HG03045 (cell line): ENCODE measurements around the gene ASB2.

Experiments
- ATAC-seq: cut with Tn5 transposase; IDR thresholded peaks from one replicate; pipeline ENCODE4 v1.9.1; 2021; ENCODE audit warnings: mild to moderate bottlenecking, moderate library complexity; ENCODE audit not compliant: unreplicated experiment

ASB2 gene

DNA sequence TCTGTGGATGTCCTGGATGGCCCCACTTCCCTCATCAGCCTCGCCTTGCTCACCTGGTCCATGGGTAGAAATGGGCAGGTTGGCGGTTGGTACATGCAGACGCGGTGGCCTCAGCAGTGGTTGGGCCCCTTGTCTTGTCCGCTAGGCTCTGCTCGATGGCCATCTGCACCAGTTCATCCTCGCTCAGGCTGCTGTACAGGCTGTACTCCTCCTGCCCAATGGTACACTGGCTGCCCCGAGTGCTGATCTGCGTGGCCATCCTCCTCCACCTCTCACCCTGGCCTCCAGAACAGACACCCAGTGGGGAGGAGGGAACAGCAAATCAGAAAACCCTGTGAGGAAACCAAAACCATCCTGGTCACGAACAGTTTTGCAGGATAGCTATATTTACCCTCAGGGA is 12.1 kb downstream of the ASB2 start:
- ATAC-seq = no peak

DNA sequence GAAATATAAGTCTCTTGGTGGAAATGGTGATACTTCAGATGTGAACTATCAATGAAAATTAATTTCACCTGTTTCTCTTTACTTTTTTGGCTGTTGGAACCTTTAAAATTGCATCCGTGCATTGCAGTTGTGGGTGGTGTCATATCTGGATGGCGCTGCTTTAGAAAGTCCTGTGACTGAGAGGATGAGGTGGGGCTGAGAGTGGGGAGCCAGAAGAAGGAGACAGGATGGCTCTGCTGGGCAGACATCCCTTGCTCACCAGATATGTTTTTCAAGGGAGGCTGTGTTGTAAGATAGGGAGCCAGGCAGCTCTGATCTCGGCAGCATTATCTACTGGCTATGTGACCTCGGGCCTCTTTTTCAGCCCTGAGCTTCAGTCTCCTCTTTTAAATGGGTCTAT is 12.7 kb downstream of the ASB2 start:
- ATAC-seq = no peak

DNA sequence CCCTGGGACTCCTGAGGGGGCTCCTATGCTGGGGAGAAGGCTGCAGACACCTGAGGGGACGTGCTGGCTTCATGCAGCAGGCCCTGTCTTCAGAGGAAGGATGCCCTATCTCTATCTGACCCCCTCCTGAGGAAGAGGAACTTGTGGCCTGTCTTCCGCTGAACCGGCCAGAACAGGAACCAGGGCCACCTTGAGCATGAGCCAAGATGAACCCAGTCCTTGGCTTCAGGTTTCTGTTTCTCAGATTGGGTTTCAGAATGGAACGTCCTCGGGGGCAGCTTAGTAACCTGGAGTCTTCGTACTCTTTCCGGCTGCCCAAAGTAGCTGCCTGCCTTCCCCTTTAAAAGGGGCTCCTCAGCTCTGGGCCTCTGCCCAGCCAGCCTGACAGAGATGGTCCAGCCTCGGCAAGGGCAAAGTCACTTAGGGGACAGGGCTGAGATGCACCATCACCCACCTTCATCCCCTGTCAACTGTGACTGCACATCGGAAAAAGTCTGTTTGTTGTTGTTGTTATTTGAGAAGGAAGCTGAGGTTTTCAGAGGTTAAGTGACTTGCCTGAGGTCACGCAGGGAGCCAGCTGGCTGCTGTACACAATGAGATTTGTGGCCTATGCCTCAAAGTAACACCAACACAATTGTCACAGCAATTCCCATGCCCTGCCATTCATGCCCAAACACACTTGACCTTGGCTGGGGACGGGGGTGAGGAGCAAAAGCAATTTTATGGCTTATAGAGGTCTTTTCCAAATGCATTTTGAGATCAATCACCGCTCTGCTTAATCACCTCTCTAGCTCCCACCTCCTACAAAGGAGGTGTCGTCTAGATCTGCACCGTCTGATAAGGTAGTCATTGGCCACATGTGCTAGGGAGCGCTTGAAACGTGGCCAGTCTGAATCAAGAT is 13.4 kb downstream of the ASB2 start:
- ATAC-seq = peak; percentile 40

DNA sequence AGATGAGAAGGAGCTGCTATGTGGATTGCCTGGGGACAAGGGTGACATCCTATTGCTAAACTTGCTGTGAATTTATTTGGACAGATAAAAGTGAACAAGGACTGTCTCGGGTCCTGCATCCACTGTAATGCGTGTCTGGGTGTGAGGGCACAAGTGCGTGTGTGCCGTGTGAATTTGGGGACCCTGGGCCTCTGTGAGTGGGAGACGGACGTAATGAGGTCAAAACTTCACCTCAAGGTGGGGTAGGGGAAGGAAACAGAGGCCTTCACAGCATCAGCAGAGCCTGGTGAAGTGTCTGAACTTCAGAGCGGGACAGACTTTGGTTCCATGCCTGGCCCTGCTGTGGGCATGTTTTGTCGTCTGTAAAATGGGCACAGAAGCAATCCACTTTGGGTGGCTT is 14.8 kb downstream of the ASB2 start:
- no peak for ATAC-seq

DNA sequence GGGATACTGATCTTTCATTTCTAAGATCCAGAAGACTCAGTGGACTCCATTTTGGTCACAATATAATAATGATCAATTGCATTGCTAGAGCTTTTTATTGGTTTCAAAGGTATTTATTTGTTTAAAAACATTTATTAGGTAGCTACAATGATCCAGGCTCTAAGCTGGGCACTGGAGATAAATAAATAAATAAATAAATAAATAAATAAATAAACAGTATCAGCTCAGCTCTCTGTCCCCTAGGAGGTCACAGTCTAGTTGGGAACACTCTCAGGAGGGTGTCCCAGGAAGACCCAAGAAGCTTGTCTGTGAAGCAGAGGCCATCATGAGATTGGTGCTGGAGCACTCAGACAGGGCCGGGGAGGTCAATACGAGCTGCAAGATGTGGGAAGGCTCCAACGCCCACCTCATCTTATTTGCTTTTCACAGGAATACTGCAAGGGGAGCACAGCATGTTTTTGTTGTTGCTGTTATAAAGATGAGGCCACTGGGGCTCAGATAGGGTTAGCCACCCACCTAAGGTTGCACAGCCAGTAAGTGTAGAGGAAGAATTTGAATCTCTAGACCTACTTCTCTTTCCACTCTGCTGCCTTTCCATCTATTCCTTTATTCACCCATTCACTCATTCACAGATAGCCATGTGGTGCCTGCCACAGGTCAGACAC is 15.5 kb downstream of the ASB2 start:
- no peak for ATAC-seq

DNA sequence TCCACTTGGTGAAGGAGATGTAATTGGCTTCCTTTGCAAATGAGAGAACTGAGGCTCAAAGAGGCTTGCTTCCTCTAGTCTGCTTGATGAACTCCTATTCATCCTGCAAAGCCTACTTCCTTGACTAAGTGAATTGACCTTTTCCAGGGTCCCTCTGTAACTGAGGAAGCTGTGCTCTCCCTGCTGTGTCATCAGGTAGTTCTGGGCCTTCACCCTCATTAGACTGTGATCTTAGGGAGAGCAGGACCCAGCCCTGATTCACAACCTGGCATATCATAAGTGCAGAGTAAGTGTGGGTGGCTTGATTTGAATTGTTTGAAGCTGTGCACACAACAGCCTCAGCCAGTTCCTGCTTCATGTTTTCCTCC is 16.3 kb downstream of the ASB2 start:
- no peak for ATAC-seq

DNA sequence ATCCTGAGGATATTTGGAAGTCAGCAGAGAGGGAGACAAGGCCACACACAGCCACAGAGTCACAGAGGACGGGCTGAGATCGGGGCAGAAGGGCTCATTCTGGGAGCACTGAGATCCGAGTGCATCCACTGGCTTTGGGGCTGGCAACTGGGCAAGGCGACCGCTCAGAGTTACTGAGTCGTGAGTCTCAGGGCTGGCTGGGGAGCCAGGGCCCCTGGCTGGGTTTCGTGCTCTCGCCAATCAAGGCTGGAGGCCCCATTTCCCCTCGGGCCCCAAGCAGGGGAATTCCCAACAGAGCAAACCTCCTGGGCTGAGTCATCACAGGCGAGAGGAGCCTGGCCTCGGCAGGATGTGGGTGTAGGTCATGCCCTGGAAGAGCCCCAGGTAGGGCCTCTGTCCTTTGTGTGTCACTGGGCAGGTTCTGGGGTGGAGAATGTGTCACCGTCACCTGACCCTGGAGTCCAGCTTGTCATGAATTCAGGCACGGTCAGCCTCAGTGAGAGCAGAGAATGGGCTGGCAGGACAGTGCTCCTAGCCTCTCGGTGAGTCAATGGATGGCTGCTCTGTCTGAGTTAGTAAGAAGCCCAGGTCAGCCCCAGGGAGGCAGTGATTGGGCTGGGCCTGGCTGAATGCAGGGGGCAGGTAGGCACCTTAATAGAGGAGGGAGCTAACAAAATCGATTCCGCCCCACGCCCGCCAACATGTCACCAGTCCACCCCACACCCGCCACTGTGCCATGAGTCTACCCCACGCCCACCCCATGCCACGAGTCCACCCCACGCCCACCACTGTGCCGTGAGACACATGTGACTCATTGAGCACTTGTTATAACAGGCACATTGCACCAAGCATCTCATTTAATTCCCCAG is 16.9 kb downstream of the ASB2 start:
- ATAC-seq = peak; percentile 65

DNA sequence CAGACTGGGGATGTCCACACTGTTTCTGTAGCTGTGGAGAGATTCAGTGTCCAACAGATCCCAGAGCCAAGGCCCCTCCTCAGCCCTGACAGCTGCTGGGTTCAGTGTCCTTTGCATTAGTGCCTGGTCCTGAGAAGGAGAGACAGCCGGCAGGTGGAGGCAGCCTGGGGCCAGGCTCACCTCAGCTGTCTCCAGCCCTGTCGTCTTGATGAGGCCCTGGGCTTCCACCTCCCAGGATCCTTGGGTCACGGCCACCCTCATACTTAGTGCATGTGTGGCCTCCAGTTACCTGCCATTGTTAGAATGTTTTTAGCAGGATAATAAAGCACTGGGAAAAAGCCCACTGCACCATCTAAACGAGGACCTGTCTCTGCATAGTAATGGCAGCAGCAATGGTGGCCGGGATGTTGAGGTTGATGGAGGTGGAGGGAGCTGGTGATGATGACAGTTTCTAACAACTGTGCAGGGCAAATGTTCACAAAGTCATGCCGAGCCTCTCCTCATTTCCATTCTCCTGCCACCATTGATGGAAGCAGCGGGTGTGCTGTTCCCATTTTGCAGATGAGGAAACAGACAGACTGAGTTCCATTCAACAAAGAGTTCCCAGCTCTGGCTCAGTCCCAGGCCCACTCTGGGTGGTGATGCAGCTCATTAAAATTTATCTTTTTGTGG is 17.7 kb downstream of the ASB2 start:
- no peak for ATAC-seq

DNA sequence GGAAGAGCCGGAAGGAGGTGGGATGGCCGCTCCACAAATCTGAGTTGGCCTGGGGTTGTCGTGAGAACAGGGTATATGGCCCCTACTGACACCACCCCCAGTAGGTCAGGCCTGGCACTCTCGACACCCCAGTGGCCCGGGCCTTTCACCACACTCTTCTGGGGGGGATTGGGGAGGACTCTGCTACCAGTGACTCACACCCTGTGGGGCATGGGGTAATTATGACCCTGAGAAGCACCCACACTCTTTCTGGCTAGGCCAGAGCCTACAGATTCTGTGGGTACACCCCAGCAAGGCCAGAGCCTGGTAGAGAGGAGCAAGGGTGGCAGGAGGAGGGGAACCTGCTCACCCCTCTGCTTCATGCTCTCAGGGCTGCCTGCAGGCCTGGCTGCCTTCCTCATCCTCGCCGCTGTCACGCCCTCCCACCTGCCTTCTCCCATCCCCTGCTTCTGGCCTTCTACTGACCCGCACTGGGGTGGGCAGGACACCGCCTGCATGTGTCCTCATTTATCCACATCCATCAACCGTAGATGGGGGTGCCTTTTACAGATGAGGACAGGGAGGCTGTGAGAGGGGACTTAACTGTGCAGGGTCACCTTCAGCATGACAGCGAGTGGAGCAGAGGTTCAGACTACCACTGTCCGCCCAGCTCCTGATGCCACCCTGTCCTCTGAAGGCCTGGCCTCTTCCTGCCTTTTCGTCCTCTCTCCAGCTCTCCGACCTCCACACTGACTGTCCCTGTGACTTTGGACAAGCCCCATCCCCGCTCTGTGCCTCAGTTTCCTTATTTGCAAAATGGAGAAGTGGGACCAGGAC is 18.4 kb downstream of the ASB2 start:
- ATAC-seq = no peak

DNA sequence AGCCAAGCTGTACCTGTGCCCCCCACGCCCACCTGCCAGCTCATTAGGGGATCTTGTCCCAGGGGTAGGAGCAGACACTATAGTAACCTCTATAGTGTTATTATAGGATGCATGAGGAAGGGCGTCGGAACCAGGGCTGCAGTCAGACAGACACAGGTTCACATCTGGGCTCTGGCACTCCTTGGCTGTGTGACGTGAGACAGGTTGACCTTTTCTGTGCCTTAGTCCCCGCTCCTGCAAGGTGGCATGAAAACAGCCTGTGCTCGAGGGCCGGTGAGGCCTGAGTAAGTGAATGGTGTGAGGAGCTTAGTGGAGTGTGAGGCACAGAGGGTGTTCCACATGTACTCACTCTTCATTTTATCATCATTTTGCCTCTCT is 19.0 kb downstream of the ASB2 start:
- no peak for ATAC-seq

DNA sequence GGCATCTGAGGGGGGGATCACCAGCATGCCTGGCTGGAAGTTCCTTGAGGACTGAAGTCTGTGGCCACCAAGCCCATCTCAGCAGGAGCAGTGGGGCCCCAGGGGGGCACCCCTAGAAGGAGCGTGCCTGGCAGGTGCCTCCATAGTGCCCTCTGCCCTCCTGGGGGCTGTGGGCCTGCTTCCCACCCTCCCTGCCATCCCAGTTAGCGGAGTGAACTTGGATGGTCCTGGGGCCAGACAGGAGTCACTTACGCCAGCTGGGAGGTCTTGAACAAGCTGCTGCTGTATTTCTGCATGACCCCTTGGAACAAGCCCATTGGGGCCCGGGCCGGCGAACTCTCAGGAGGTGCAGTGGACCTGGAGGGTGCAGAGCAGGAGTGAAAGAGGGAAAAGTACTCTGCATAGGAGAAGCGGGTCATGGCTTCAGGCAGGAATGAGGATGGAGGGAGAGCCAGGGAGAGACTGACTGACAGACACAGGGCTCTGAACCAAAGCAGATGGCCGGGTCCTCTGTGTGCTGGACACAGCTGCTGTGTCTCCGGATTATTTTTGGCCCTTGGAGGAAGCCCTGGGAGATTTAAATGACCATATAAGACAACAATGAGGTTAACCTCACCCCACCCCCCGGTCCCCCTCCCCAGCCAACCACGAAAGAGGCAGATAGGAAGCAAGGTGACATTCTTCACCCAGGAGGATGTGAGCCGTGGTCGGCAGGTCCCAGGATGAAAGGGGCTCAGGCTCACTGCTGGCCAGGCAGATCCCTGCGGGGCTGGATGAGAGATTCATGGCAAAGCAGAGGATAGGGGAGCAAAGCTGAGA is 19.6 kb downstream of the ASB2 start:
- ATAC-seq = no peak

DNA sequence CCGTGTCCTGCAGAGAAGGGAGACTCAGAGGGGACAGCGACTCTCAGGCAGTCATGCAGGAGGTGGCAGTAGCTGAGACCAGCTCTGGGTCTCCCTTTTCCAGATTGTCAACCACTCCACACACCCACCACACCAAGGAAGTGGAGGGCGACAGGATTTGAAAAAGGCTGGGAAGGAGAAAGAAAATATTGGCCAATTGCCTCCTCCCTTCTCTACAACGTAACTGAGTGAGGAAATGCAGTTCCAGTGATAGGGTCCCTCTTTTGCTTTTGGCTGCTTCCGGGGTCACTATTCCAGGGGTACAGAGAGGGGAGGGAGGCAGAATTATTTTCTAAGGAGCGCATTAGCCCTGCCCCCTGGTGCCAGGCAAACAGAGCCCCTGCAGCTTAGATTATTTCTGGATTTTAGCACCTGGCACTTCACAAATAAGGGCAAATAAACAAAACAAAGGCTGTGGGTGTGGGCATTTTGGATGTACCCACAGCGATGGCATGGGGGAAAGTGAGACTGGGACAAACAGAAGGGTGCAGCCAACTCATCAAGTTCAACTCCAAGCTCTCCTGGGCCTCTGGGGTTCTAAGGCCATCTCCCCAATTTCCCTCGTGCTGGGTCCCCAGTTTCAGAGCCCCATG is 20.4 kb downstream of the ASB2 start:
- ATAC-seq = no peak

DNA sequence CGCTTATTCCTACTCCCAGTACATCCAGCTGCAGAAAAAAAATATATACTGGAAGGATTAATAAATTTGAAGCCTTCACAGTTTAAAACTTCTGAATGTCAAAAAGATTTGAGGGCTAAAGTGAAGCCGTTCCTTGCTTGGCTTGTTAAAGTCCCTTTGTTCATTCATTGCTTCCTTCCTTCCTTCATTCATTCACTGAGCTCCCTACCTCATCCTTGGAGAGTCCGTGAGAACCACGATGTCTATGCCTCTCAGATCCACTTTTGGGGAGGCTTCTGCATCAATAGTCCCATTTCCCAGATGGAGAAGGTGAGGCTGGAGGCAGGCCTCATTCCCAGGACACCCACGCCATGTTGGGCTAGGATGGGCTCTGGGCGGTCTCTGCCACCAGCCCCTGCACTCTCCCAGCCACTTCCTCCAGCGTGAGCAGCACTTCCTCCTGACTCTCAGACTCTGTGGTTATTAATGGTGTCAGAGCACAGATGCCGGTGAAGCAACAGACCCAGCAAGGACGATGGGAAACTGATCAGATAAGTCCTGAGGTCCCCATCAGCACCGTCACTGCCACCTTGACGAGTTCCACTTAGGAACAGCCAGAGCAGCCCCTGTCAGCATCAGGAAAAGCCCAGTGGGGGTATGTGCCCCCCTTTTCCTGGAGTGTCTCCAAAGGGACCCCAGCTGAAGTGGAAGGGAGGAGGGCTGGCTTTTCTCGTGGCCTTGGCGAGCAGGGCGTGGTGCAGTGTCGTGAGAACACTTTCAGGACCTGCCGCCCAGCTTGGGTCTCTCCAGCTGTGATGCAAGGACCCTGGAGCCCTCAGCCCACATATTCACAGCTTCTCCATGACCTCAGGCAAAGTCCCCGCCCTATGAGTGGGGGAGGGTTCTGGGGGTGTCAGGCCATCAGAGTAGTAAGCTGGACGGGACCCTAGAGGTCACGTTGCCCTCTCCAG is 21.2 kb downstream of the ASB2 start:
- ATAC-seq = no peak

DNA sequence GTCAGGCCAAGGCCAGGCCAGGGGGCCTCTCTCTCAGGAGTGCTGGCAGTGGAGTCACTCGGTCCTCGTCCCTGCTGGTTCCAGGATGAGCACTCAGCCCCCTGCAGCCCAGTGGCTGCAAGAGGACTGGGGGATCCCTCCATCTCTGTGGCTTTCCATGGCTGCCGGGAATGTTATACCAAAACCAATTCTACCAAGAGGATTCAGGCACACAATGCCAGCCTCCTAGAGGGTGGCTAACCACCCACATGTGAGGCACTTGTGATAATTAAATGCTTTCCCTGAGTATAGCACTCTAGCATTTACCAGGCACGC is 21.9 kb downstream of the ASB2 start:
- no peak for ATAC-seq

DNA sequence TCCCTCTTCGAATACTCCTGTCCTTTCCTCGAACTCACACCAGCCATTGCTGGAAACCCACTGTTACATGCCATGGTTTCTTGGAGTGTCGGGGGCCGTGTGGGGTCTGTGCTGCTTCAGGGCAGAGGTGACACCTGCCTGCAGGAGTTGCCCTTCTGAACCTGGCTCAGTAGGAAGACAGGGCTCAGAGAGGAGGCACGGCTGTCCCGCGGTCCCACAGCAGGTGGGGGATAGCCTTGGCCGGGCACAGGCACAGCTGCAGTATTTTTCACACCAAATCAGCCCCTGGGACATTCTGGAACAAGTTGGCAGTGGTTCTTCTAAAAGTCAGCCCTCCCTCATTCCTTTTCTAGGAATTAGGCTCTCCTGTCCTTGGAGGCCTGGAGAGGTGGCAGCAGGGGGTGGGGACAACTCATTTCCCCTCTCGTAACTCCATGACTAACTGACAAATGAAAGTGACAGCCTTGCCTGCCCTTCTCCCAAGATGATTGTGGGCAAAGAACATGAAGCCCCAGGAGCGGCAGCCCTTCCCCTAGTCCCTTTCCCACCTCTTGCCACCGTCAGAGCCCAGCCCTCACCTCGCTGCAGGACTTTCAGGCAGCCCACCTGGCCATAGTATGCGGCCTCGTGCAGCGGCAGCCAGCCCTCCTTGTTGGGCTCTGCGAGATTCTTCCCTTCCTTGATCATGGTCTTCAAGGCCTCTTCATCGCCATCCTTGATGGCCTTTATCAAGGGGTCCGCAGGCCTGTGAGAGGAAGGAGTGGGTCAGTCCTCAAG is 22.4 kb downstream of the ASB2 start:
- ATAC-seq = no peak

DNA sequence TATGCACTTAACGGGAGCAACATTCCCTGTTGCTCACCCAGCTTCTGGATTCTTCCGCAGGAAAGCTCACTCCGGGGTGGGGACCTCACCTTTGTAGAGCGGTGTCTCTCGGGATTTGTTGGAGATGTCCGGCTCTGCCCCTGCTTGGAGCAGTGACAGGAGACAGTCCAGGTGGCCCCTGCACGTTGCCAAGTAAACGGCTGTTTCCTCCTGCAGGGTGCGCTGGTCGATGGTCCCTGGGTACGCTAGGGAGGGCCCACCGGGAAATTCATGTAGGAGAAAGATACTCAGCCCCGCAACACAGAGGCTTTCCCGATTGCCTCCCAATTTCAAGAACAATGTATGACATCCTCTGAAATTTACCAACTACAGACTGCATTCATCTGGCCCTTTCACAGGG is 23.1 kb downstream of the ASB2 start:
- no peak for ATAC-seq

DNA sequence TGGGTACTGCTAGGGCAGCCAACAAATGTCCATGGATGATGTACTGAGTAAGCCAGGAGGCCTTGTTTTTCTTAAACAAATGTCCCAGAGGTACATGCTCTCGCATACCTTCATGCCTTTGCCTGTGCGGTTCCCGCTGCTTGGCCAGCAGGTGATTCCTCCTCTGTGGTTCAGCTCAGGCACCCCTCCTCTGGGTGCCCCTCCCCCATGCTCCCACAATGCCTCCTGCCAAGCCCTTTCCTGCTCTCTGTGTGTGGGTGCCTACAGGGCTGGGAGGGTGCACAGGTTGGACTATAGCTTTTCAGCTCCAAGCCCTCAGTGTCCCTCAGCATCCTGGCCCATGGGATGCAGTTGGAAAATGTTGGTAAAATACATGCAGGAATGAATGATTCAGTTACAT is 23.5 kb downstream of the ASB2 start:
- ATAC-seq = no peak
